RWPE2 (cell line): ENCODE results near the gene ODAD2.

Experiments
- ATAC-seq: fragments of 200-7000 bp; cut with Tn5 transposase; 3 replicates; pipeline ENCODE4 v1.9.1; 2021; ENCODE audit warnings: low read depth
- DNase-seq: peaks from one replicate; pipeline ENCODE4 v3.0.0-alpha.2; 2020; ENCODE audit warnings: low spot score
- H3K27ac ChIP-seq: fragments of 450-650 bp; 2 replicates; pipeline ENCODE4 v1.5.1; 2017; ENCODE audit warnings: mild to moderate bottlenecking; ENCODE audit not compliant: poor library complexity, severe bottlenecking
- H3K27me3 ChIP-seq: fragments of 250-450 bp; sonication (Bioruptor Pico); 2 replicates; pipeline ENCODE4 v1.5.1; 2021; ENCODE audit warnings: mild to moderate bottlenecking, moderate library complexity; ENCODE audit not compliant: insufficient read depth, poor library complexity, severe bottlenecking
- H3K36me3 ChIP-seq: fragments of 250-450 bp; sonication (Bioruptor Pico); 2 replicates; pipeline ENCODE4 v1.5.1; 2020; ENCODE audit warnings: low read depth, mild to moderate bottlenecking, moderate library complexity
- H3K4me1 ChIP-seq: fragments of 250-450 bp; sonication (Bioruptor Pico); 2 replicates; pipeline ENCODE4 v1.5.1; 2021; ENCODE audit warnings: mild to moderate bottlenecking, moderate library complexity; ENCODE audit not compliant: insufficient read depth, poor library complexity, severe bottlenecking
- H3K4me3 ChIP-seq: fragments of 250-450 bp; sonication (Bioruptor Pico); 2 replicates; pipeline ENCODE4 v1.5.1; 2021; ENCODE audit warnings: mild to moderate bottlenecking, moderate library complexity; ENCODE audit not compliant: severe bottlenecking
- H3K9me3 ChIP-seq: fragments of 250-450 bp; sonication (Bioruptor Pico); 2 replicates; pipeline ENCODE4 v1.5.1; 2021; ENCODE audit warnings: mild to moderate bottlenecking, moderate library complexity; ENCODE audit not compliant: severe bottlenecking
- TF ChIP-seq, protein P1 (sequence below): fragments of 450-650 bp; IDR thresholded peaks from one replicate; pipeline ENCODE4 v1.5.1; 2017; ENCODE audit warnings: mild to moderate bottlenecking, moderate library complexity; ENCODE audit not compliant: poor library complexity, severe bottlenecking

ODAD2 gene

DNA sequence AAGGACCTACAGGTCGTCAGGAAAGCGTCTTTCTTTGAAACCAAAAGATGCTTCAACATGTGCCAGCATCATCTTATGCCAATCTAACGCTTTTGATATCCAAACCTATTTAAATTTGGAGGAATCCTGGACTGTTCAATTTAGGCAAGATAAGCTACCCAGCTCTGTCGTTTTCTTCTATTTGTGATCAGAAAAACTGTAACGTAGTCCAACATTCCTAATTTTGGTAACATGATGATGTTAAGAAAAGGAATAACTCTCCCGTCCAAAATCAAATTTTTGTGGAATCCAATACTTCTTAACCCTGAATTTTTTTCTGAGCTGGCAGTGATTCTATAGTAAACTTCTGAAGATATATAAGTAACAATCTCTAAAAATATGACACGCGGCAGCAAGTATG lies 160.0 kb downstream of the ODAD2 start:
- TF ChIP-seq, protein P1, sequence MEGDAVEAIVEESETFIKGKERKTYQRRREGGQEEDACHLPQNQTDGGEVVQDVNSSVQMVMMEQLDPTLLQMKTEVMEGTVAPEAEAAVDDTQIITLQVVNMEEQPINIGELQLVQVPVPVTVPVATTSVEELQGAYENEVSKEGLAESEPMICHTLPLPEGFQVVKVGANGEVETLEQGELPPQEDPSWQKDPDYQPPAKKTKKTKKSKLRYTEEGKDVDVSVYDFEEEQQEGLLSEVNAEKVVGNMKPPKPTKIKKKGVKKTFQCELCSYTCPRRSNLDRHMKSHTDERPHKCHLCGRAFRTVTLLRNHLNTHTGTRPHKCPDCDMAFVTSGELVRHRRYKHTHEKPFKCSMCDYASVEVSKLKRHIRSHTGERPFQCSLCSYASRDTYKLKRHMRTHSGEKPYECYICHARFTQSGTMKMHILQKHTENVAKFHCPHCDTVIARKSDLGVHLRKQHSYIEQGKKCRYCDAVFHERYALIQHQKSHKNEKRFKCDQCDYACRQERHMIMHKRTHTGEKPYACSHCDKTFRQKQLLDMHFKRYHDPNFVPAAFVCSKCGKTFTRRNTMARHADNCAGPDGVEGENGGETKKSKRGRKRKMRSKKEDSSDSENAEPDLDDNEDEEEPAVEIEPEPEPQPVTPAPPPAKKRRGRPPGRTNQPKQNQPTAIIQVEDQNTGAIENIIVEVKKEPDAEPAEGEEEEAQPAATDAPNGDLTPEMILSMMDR, result no peak
- H3K27me3 ChIP-seq, result no peaks in the 10 kb centered on the region

DNA sequence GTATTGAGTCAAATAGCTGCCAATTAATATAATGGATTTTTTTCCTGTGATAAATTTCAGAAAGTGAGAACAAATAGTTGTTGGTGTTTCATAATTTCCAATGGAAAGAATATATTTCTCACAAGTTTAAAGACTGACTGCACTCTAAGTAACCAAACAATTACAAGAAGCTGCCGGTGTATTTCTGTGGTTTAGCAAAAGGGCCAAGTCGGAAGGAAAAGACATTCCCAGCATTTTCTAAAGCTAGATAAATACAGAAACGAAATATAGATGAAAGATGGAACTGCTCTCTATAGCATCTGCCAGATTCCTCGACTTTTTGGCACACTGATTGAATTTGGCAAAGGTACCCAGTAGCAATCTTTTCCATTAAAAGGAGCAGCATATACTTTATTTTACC lies 160.5 kb downstream of the ODAD2 start:
- Histone ChIP-seq H3K27me3 (no peaks in the 10 kb centered on the region), H3K9me3 (no peaks in the 10 kb centered on the region), H3K4me1 (no peaks in the 10 kb centered on the region), H3K36me3 (no peaks in the 10 kb centered on the region), H3K27ac (no peak overlapping the region), H3K4me3 (no peak overlapping the region)
- ATAC-seq (no peak), DNase-seq (no peak)
- TF ChIP-seq, protein P1, result no peak

More for the DNA sequence above, 160.0 kb downstream of the ODAD2 start:
- Histone ChIP-seq H3K36me3 (no peaks in the 10 kb centered on the region), H3K4me3 (no peak overlapping the region), H3K9me3 (no peaks in the 10 kb centered on the region), H3K27ac (no peak overlapping the region), H3K4me1 (no peaks in the 10 kb centered on the region)
- ATAC-seq (no peak), DNase-seq (no peak)

DNA sequence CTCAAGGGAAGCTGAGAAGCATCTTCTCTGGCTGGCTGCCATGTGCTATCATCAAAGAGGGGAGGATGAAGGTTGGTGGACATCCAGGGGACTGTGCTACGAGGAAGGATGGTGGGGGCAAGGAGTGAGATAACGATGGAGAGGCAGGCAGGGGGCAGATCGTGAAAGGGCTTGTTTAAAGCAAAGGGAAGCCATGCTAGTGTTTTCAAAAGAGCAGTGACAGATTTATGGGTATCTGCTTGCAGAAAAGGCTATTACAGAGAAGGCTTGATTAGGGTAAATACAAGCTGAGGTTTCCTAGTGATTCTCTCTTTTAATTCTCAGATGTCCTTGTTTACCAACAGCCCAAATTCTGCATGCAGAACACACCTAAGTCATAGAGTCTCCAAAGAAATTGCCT lies 164.4 kb downstream of the ODAD2 start:
- Histone ChIP-seq H3K4me1 (no peaks in the 10 kb centered on the region), H3K4me3 (no peak overlapping the region), H3K9me3 (no peaks in the 10 kb centered on the region), H3K27ac (no peak overlapping the region), H3K27me3 (no peaks in the 10 kb centered on the region), H3K36me3 (no peaks in the 10 kb centered on the region)
- ATAC-seq (no peak), DNase-seq (no peak)
- TF ChIP-seq, protein P1, result no peak

DNA sequence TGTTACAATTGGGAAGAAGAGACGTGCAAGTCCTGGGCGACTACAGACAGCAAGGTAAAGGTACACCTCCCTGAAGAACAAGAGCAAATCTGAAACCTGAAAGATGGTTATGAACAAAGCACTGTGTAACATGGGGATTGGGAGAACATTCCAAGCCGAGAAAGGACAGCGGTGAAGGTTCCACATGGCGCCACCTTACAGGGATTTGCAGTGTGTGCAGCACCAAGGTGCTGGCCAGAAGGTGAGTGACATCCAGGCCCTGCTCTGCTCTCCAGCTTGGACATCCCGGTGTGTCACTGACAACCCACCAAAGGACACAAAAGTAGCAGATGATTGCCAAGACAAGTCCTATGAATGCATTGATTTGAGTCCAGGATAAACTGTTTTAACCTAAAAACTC lies 165.1 kb downstream of the ODAD2 start:
- ATAC-seq, result no peak
- Histone ChIP-seq H3K4me3 (no peak overlapping the region), H3K36me3 (no peaks in the 10 kb centered on the region), H3K9me3 (no peaks in the 10 kb centered on the region), H3K27ac (no peak overlapping the region), H3K4me1 (no peaks in the 10 kb centered on the region), H3K27me3 (no peaks in the 10 kb centered on the region)
- TF ChIP-seq, protein P1, result no peak
- DNase-seq, result no peak

DNA sequence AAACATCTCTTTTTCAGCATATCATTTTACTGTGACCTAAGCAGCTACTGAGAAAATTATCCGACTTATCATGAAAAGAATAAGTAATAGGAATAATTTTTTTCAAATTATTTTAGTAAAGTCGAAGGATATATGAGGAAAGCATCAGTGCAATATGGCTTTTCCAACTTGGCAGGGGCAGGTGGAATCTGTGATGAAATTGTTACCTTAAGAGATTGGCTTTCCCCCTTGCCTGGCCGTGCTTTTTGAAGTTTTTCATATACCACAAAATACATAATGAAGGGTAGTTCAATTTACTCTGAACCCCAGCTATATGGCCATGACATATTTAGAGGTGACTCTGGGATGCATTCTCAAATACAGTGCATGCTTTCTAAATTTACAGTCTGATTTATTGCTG lies 166.1 kb downstream of the ODAD2 start:
- Histone ChIP-seq H3K9me3 (no peaks in the 10 kb centered on the region), H3K27me3 (no peaks in the 10 kb centered on the region), H3K4me1 (no peaks in the 10 kb centered on the region), H3K36me3 (no peaks in the 10 kb centered on the region), H3K4me3 (no peak overlapping the region), H3K27ac (no peak overlapping the region)
- TF ChIP-seq, protein P1, result no peak
- DNase-seq, result no peak
- ATAC-seq, result no peak
